Naive B cell (primary cell): Measurements from ENCODE around the gene PEX6. TPM values are rescaled to one million over a fixed set of nuclear protein-coding genes. Genes with fewer than 3 reads are reported as not detected.

Source experiments
- ATAC-seq, 2 donors: fragments of 150-1000 bp; cut with Tn5 transposase; 2 replicates each; pipeline ENCODE4 v1.10.0; 2021; ENCODE audit warnings: low read depth in 2 of 2, mild to moderate bottlenecking in 2 of 2, moderate library complexity in 2 of 2
- DNase-seq: peaks from one replicate; pipeline ENCODE4 v3.0.0; 2022
- H3K27ac Mint-ChIP-seq, 6 donors: one replicate each; pipeline ENCODE4 v1.8.0; 2020 to 2022; ENCODE audit warnings: mild to moderate bottlenecking in 6 of 6, mixed read lengths in 6 of 6, moderate library complexity in 5 of 6, inconsistent platforms in 2 of 6
- H3K27me3 Mint-ChIP-seq, 3 donors: one replicate each; pipeline ENCODE4 v1.8.0; 2021 to 2022; ENCODE audit warnings: mixed read lengths in 3 of 3, mild to moderate bottlenecking in 1 of 3
- H3K36me3 Mint-ChIP-seq, 2 donors: one replicate each; pipeline ENCODE4 v1.8.0; 2020 to 2022; ENCODE audit warnings: mixed read lengths in 2 of 2, inconsistent platforms in 1 of 2, mild to moderate bottlenecking in 1 of 2
- H3K4me1 Mint-ChIP-seq, 3 donors: one replicate each; pipeline ENCODE4 v1.8.0; 2020 to 2022; ENCODE audit warnings: mixed read lengths in 3 of 3, inconsistent platforms in 1 of 3, mild to moderate bottlenecking in 1 of 3, moderate library complexity in 1 of 3
- H3K4me3 Mint-ChIP-seq, 8 donors: one replicate each; pipeline ENCODE4 v1.8.0; 2020 to 2022; ENCODE audit warnings: mild to moderate bottlenecking in 8 of 8, mixed read lengths in 8 of 8, moderate library complexity in 8 of 8, inconsistent platforms in 2 of 8
- H3K9me3 Mint-ChIP-seq, 7 donors: one replicate each; pipeline ENCODE4 v1.8.0; 2020 to 2022; ENCODE audit warnings: mixed read lengths in 7 of 7, mild to moderate bottlenecking in 5 of 7, inconsistent platforms in 2 of 7, moderate library complexity in 1 of 7
- polyA plus RNA-seq, 6 donors: library from polyadenylated mRNA; unstranded; fragments of 300-500 nt; fragmentation: Illumina TruSeq; gene quantifications; one replicate each; pipeline ENCODE4 v1.2.3, GENCODE V29; 2021; ENCODE audit warnings: low read depth in 6 of 6

Gene PEX6
- polyA plus RNA-seq, 6 donors from 2014 or later, result 10.6 to 23.5 (median 15.7) TPM

DNA sequence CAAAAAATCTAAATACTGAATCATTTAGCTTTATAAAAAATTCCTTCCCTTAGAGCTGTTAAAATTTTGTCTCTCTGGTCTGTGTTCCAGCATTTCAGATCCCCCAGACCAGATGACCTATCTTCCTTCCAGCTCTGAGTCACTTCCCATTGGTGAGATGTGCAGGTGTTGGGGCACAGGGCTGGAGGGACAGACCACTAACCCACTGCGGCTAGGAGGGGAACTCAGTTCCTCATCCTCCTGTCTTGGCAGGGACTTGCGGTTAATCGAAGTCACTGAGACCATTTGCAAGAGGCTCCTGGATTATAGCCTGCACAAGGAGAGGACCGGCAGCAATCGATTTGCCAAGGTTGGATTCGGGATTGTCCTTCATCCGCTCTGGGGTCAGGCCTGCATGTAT lies 43.7 kb downstream of the PEX6 start:
- H3K9me3 Mint-ChIP-seq, result peaks cover 0 to 2% (median 0%) of the 10 kb centered on the region in 7 donors
- H3K4me1 Mint-ChIP-seq, result peaks cover 44 to 65% (median 59%) of the 10 kb centered on the region in 3 donors
- peak overlapping the region in 3 of 6 donors; percentile 67 to 90 (median 86) for H3K27ac Mint-ChIP-seq
- H3K36me3 Mint-ChIP-seq, result peaks cover 17 to 25% of the 10 kb centered on the region in 2 donors
- no peaks in the 10 kb centered on the region for H3K27me3 Mint-ChIP-seq
- peak overlapping the region in 2 of 8 donors; percentile 39 to 59 for H3K4me3 Mint-ChIP-seq
- DNase-seq, result no peak
- no peak for ATAC-seq

DNA sequence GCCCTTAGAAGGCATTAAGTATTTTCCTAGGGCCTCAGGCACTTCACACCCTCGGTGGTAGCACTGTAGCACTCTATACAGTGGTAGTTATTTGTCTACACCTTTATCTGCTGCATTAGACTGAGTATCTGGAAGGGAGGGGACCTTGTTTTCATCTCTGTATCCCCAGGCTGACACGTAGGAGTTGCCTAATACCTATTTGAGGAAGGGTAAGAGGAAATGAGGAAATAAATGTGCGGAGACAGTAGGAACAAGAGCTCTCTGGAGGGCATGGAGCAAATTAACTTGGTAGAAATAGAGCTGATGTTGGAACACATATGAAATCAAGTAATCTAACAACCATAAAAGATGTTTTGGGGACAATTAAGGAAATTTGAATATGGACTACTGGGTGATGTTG lies 45.8 kb downstream of the PEX6 start:
- Mint-ChIP-seq H3K27ac (peak overlapping the region in 5 of 6 donors; percentile 25 to 100 (median 85)), H3K27me3 (no peaks in the 10 kb centered on the region), H3K36me3 (peaks cover 13 to 26% of the 10 kb centered on the region in 2 donors), H3K9me3 (no peaks in the 10 kb centered on the region), H3K4me3 (peak overlapping the region; percentile 17 to 100 (median 100)), H3K4me1 (peaks cover 44 to 71% (median 62%) of the 10 kb centered on the region in 3 donors)
- DNase-seq (no peak), ATAC-seq (no peak)

DNA sequence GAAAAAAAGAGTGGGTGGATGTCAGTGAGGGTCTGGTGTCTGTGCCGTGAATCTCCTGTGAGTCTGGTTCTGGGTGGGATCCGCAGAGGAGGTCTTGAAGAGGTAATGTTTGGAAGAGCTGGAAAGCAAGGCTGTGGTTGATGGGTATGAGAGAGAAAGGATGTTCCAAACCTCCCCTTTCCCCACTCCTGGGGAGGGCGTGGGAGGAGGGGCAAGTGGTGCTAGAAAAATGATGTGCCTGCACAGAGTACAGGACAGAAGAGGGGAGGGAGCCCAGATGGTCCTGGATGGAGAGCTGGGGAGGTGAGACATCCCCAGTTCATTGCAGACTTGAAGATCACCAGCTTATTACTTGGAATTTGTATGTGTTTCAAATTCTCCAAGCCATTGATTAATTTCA lies 46.6 kb downstream of the PEX6 start:
- H3K36me3 Mint-ChIP-seq, result peaks cover 13 to 20% of the 10 kb centered on the region in 2 donors
- H3K27me3 Mint-ChIP-seq, result no peaks in the 10 kb centered on the region
- peak overlapping the region; percentile 78 to 100 (median 96) for H3K27ac Mint-ChIP-seq
- no peaks in the 10 kb centered on the region for H3K9me3 Mint-ChIP-seq
- DNase-seq, result no peak
- peaks cover 40 to 69% (median 58%) of the 10 kb centered on the region in 3 donors for H3K4me1 Mint-ChIP-seq
- no peak for ATAC-seq
- peak overlapping the region; percentile 56 to 100 (median 100) for H3K4me3 Mint-ChIP-seq

DNA sequence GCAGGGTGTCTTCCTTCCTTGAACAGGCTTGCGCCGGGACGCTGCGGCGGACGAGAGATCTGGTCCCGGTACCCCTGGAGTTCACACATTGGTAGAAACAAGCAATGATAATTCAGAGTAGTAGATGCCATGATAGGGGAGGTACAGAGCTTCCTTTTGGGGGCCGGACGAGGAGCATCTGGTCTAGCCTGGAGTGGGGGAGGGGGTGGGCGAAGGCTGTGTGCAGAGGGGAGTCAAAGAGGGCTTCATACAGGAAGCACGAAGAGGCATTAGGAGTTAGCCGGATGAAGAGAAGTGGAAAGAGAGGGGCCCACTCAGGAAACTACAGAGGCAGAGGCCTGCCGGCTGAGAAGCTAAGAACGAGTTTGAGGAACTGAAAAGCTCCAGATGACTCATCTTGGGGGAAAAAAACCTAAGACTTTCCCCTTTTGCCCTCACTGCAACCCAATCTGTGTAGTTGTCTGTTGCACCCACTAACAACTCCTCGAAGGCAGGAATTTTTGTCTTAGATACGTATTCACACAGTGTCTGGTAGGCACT lies 49.1 kb downstream of the PEX6 start:
- Mint-ChIP-seq H3K27ac (peak overlapping the region; percentile 99 to 100 (median 100)), H3K36me3 (peaks cover 10 to 12% of the 10 kb centered on the region in 2 donors), H3K9me3 (no peaks in the 10 kb centered on the region), H3K4me3 (peak overlapping the region; percentile 98 to 100 (median 100)), H3K4me1 (peaks cover 36 to 57% (median 50%) of the 10 kb centered on the region in 3 donors), H3K27me3 (no peaks in the 10 kb centered on the region)
- ATAC-seq (peak; percentile 62 to 66), DNase-seq (peak; percentile 84)

DNA sequence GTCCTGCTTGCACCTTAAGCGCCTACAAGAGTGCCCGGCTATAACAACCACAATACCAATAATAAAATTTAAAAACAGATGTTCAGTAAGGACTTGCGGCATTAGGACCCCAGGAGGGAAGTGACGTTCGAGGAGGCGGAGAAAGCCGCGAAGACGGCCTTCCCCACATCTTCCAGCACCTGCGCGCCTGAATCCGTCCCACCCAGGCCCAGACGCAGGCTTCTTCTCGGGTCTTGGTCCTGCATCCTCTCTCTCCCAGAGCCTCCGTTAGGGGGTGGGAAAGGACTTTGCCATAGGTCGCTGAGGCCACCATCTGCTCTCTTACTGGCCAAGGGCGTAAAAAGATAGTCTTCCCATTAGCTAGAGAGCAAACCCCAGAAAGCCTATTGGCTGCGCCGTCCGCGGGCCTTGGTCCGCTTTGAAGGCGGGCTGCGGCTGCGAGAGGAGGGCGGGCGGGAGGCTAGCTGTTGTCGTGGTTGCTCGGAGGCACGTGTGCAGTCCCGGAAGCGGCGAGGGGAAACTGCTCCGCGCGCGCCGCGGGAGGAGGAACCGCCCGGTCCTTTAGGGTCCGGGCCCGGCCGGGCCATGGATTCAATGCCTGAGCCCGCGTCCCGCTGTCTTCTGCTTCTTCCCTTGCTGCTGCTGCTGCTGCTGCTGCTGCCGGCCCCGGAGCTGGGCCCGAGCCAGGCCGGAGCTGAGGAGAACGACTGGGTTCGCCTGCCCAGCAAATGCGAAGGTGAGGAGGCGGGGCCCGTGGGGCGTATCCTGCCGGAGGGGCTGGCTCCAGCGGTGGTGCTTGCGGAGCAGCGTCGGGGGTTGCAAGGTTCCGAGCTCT lies 49.8 kb downstream of the PEX6 start, which contains the start of gene CNPY3:
TSS of gene CNPY3 (plus strand) at position 495 of the 835 bp plus-strand sequence. CDS start at position 586, 91 bp downstream.
- no peaks in the 10 kb centered on the region for H3K27me3 Mint-ChIP-seq
- peaks cover 36 to 55% (median 47%) of the 10 kb centered on the region in 3 donors for H3K4me1 Mint-ChIP-seq
- H3K4me3 Mint-ChIP-seq, result peak within 1 kb of the TSS; percentile 98 to 100 (median 100)
- peak; percentile 75 for ATAC-seq
- peak within 1 kb of the TSS; percentile 99 to 100 (median 100) for H3K27ac Mint-ChIP-seq
- no peaks in the 10 kb centered on the region for H3K9me3 Mint-ChIP-seq
- H3K36me3 Mint-ChIP-seq, result peaks cover 10 to 12% of the 10 kb centered on the region in 2 donors
- peak; percentile 94 for DNase-seq

DNA sequence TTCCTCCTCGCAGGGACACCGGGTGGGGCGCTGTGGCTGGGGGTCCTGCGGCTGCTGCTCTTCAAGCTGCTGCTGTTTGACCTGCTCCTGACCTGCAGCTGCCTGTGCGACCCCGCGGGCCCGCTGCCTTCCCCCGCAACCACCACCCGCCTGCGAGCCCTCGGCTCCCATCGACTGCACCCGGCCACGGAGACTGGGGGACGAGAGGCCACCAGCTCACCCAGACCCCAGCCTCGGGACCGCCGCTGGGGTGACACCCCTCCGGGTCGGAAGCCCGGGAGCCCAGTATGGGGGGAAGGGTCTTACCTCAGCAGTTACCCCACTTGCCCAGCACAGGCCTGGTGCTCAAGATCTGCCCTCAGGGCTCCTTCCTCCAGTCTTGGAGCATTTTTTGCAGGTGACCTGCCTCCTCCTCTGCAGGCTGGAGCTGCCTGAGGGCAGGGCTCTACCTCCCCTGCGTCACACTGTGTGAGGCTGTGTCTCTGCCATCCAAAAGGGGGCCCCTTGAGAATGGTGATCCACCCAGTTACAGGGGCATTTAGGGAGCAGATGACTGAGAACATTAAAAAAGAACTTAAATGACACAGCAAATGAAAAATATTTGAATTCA lies 53.6 kb downstream of the PEX6 start:
- no peak for DNase-seq
- H3K36me3 Mint-ChIP-seq, result peaks cover 3 to 4% of the 10 kb centered on the region in 2 donors
- H3K4me1 Mint-ChIP-seq, result peaks cover 12 to 22% (median 16%) of the 10 kb centered on the region in 3 donors
- peak overlapping the region in 2 of 8 donors; percentile 28 to 41 for H3K4me3 Mint-ChIP-seq
- H3K27ac Mint-ChIP-seq, result peak overlapping the region in 3 of 6 donors; percentile 22 to 99 (median 84)
- no peaks in the 10 kb centered on the region for H3K27me3 Mint-ChIP-seq
- no peak for ATAC-seq
- no peaks in the 10 kb centered on the region for H3K9me3 Mint-ChIP-seq

DNA sequence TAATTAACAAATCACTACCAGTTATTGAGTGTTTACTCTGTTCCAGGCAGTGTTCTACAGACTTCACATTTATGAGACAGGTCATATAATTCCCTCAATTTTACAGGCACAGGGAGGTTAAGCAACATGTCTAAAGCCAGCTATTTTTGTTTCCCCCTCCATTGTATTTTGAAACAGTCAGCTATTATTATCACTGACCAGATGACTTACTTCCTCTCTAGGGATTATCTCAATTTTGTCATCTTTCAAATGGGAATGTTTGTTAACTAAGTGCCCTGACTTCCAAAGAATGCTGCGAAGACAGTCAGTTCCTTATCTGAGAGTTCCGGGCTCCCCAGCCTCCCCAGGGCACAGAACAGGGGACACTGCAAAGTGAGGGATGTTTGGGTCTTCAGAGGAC lies 55.3 kb downstream of the PEX6 start:
- peaks cover 8 to 12% (median 11%) of the 10 kb centered on the region in 3 donors for H3K4me1 Mint-ChIP-seq
- H3K36me3 Mint-ChIP-seq, result no peaks in the 10 kb centered on the region
- no peak overlapping the region for H3K4me3 Mint-ChIP-seq
- no peak for ATAC-seq
- no peak for DNase-seq
- no peaks in the 10 kb centered on the region for H3K9me3 Mint-ChIP-seq
- H3K27me3 Mint-ChIP-seq, result no peaks in the 10 kb centered on the region
- no peak overlapping the region for H3K27ac Mint-ChIP-seq

DNA sequence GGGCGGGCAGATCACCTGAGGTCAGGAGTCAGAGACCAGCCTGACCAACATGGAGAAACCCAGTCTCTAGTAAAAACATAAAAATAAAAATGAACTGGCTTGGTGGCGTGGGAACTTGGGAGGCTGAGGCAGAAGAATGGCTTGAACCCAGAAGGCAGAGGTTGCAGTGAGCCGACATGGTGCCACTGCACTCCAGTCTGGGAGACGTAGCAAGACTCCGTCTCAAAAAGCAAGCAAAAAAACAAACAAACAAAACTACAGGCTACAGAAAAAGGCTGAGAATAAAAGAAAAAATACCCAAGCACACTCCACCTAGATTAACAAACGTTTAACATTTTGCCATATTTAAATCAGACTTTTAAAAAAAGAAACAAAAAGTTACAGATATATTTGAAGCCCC lies 57.2 kb downstream of the PEX6 start:
- H3K4me1 Mint-ChIP-seq, result peaks cover 4 to 5% (median 5%) of the 10 kb centered on the region in 3 donors
- no peaks in the 10 kb centered on the region for H3K27me3 Mint-ChIP-seq
- no peaks in the 10 kb centered on the region for H3K36me3 Mint-ChIP-seq
- DNase-seq (no peak), ATAC-seq (no peak)
- H3K9me3 Mint-ChIP-seq, result no peaks in the 10 kb centered on the region
- H3K27ac Mint-ChIP-seq, result peak overlapping the region in 1 of 6 donors; percentile 16
- no peak overlapping the region for H3K4me3 Mint-ChIP-seq

DNA sequence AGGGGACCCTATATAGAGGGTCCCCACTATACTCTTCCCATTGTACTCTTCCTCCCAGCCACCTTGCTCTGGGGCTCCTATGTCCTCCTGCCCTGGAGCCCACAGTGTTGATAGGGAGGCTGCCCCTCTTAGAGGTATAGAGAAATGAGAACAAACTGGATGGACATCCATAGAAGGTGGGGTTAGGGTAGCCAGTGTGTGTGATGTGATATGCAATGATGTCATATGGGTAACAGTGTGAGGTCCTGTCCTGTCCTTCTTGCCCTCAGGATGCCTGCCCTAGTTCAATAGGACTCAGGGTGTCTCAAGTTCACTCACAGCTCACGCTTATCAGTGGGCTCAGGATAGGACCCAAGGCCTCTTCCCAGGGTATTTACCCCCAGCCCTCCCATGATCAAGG lies 62.7 kb downstream of the PEX6 start:
- Mint-ChIP-seq H3K9me3 (no peaks in the 10 kb centered on the region), H3K36me3 (no peaks in the 10 kb centered on the region), H3K4me3 (peak overlapping the region in 1 of 8 donors; percentile 78), H3K27me3 (peaks cover 0 to 9% (median 4%) of the 10 kb centered on the region in 3 donors), H3K27ac (peak overlapping the region in 1 of 6 donors; percentile 37), H3K4me1 (peaks cover 1 to 8% (median 2%) of the 10 kb centered on the region in 3 donors)
- ATAC-seq, result no peak
- DNase-seq, result no peak

DNA sequence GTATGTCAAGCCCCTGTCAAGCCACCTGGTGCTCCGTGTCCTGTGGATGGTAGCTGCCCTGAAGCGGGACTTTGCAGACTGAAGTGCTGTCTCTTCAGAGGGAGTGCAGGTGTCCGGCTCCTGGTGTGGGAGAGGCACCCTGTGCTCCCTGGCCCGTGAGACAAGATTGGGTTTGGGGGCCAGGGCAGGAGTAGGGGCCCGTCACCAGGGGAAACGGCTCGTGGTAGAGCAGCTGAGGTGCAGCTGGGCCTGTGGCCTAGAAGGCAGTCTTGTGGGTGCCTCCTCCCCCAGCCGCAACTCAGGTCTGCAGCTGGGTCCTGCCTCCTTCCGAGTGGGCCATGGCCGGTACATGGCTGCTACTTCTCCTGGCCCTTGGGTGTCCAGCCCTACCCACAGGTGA lies 63.2 kb downstream of the PEX6 start, which contains the start of gene PTCRA:
TSS of gene PTCRA (plus strand) at position 322 of the 400 bp plus-strand sequence. CDS start at position 339, 17 bp downstream.
- Mint-ChIP-seq H3K9me3 (no peaks in the 10 kb centered on the region), H3K4me3 (peak within 1 kb of the TSS in 1 of 8 donors; percentile 78), H3K4me1 (peaks cover 3 to 11% (median 5%) of the 10 kb centered on the region in 3 donors), H3K36me3 (no peaks in the 10 kb centered on the region), H3K27ac (peak within 1 kb of the TSS in 2 of 6 donors; percentile 11 to 37), H3K27me3 (peaks cover 0 to 12% (median 8%) of the 10 kb centered on the region in 3 donors)
- DNase-seq (no peak), ATAC-seq (peak in 1 of 2 donors; percentile 21)

DNA sequence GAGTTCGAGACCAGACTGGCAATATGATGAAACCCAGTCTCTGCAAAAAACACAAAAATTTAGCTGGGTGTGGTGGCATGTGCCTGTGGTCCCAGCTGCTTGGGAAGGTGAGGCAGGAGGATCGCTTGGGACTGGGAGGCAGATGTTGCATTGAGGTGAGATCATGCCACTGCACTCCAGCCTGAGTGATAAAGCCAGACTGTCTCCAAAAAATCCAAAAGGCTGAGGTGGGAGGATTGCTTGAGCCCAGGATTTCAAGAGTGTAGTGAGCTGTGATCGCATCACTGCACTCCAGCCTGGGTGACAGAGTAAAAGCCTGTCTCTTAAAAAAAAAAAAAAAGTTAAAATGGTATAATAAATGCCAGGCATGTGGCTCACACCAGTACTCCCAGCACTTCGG lies 64.4 kb downstream of the PEX6 start:
- no peaks in the 10 kb centered on the region for H3K9me3 Mint-ChIP-seq
- H3K27me3 Mint-ChIP-seq, result peaks cover 0 to 12% (median 8%) of the 10 kb centered on the region in 3 donors
- ATAC-seq (no peak), DNase-seq (no peak)
- peaks cover 3 to 11% (median 5%) of the 10 kb centered on the region in 3 donors for H3K4me1 Mint-ChIP-seq
- no peak overlapping the region for H3K4me3 Mint-ChIP-seq
- no peak overlapping the region for H3K27ac Mint-ChIP-seq
- H3K36me3 Mint-ChIP-seq, result no peaks in the 10 kb centered on the region
